ENCODE measurements around the gene MPDU1.

The MPDU1 gene

GRCh38 chr17:7583253-7584109 lies at the start of gene MPDU1:
MPDU1 (plus strand) TSS chr17:7583852; CDS start chr17:7583863, 11 bp downstream.
- Histone ChIP-seq H2AFZ (ENCODE audit: low read depth) (0 out of 2 replicates have a peak within 1 kb of the TSS, but pooled peaks have one; percentile 26), H3K79me2 (ENCODE audit: insufficient read depth, low read depth) (no peaks in the 10 kb centered on the region), H3K4me2 (no peak within 1 kb of the TSS; the same call in none of the 2 replicates), H3K27me3 (ENCODE audit: insufficient read depth, low read depth) (no peaks in the 10 kb centered on the region), H3K9ac (peak within 1 kb of the TSS; percentile 92), H3K4me3 (IDR thresholded peaks at IDR 0.05; ENCODE audit: insufficient read depth, low read depth, low read length) (no peak within 1 kb of the TSS), H4K20me1 (ENCODE audit: insufficient read depth) (no peaks in the 10 kb centered on the region), H3K36me3 (ENCODE audit: insufficient read depth) (no peaks in the 10 kb centered on the region), H3K27ac (peak within 1 kb of the TSS; percentile 89), H3K4me1 (ENCODE audit: low read depth, poor library complexity, severe bottlenecking) (peaks cover 11% of the 10 kb centered on the region)
- no peak for TF ChIP-seq CTCF (conservative IDR thresholded peaks at IDR 0.05; ENCODE audit: low read depth, low read length)

DNA sequence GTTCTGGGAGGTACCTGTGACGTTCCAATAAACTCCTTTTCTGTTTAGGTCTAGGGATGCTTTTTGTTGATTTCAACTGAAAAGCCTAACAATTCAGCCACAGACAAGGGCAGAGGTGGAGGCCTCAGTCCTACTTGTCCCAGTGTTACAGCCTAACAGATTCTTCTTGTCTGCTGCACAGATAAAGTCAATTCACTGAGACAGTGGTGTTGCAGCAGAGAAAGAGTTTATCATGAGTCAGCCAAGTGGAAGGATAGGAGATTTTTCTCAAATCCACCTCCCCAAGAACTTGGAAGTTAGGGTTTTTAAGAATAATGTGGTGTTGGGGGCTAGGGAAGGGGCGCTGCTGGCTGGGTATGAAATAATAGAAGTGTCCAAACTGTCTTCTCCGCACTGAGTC lies 45.6 kb upstream of the MPDU1 start:
- Histone ChIP-seq H3K27ac (no peak overlapping the region), H4K20me1 (ENCODE audit: insufficient read depth) (no peaks in the 10 kb centered on the region), H3K4me3 (IDR thresholded peaks at IDR 0.05; ENCODE audit: insufficient read depth, low read depth, low read length) (no peak overlapping the region), H3K27me3 (ENCODE audit: insufficient read depth, low read depth) (no peaks in the 10 kb centered on the region), H3K9ac (no peak overlapping the region), H3K79me2 (ENCODE audit: insufficient read depth, low read depth) (no peaks in the 10 kb centered on the region), H2AFZ (ENCODE audit: low read depth) (no peak overlapping the region), H3K4me2 (no peak overlapping the region), H3K36me3 (ENCODE audit: insufficient read depth) (no peaks in the 10 kb centered on the region), H3K4me1 (ENCODE audit: low read depth, poor library complexity, severe bottlenecking) (no peaks in the 10 kb centered on the region)
- no peak for TF ChIP-seq CTCF (conservative IDR thresholded peaks at IDR 0.05; ENCODE audit: low read depth, low read length)

- H3K4me3 ChIP-seq (IDR thresholded peaks at IDR 0.05; ENCODE audit: insufficient read depth, low read depth, low read length) = no peak overlapping the region
- H3K9ac ChIP-seq = no peak overlapping the region
- H3K79me2 ChIP-seq (ENCODE audit: insufficient read depth, low read depth) = no peaks in the 10 kb centered on the region
- no peaks in the 10 kb centered on the region for H3K27me3 ChIP-seq (ENCODE audit: insufficient read depth, low read depth)
- H3K36me3 ChIP-seq (ENCODE audit: insufficient read depth) = no peaks in the 10 kb centered on the region
- TF ChIP-seq CTCF (conservative IDR thresholded peaks at IDR 0.05; ENCODE audit: low read depth, low read length) = no peak
- H2AFZ ChIP-seq (ENCODE audit: low read depth) = no peak overlapping the region
- H4K20me1 ChIP-seq (ENCODE audit: insufficient read depth) = no peaks in the 10 kb centered on the region
- H3K4me2 ChIP-seq = no peak overlapping the region
- no peaks in the 10 kb centered on the region for H3K4me1 ChIP-seq (ENCODE audit: low read depth, poor library complexity, severe bottlenecking)
- no peak overlapping the region for H3K27ac ChIP-seq
Measured at GRCh38 chr17:7538891-7539545, 44.6 kb upstream of the MPDU1 start.

DNA sequence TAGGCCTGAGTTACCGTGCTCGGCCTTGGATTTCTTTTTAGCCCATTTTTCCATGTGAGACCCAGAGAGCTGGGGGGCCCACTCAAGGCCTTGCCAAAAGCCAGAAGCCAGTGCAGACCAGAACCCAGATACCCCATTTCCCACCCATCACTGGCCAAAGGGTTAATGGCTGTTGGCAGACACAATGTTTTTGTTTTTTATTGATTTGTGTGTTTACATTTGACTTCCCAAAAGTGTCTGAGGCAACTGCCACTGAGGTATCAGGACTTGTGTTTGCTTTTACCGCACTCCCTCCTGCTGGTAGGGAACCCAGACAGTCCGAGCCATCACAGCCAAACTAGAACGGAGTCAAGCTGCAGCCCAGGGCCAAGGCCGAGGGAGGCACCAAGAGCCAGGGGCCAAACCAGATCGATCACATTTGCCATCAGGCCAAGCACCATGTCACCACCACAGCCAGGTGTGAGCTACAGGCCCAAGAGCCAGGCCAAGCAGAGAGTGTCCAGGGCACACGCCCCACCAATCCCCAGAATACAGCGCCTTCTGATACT lies 42.5 kb upstream of the MPDU1 start:
- Histone ChIP-seq H3K27me3 (ENCODE audit: insufficient read depth, low read depth) (no peaks in the 10 kb centered on the region), H4K20me1 (ENCODE audit: insufficient read depth) (no peaks in the 10 kb centered on the region), H3K4me1 (ENCODE audit: low read depth, poor library complexity, severe bottlenecking) (no peaks in the 10 kb centered on the region), H3K4me3 (IDR thresholded peaks at IDR 0.05; ENCODE audit: insufficient read depth, low read depth, low read length) (no peak overlapping the region), H2AFZ (ENCODE audit: low read depth) (no peak overlapping the region), H3K79me2 (ENCODE audit: insufficient read depth, low read depth) (no peaks in the 10 kb centered on the region), H3K27ac (no peak overlapping the region), H3K36me3 (ENCODE audit: insufficient read depth) (no peaks in the 10 kb centered on the region), H3K4me2 (no peak overlapping the region), H3K9ac (no peak overlapping the region)
- no peak for TF ChIP-seq CTCF (conservative IDR thresholded peaks at IDR 0.05; ENCODE audit: low read depth, low read length)
